Caco-2 (cell line): Measurements from ENCODE around the gene LRIG1. TPM values are rescaled to one million over a fixed set of nuclear protein-coding genes. Genes with fewer than 3 reads are reported as not detected.

Experiments
- BruUV-seq: library from RNA; stranded (reverse); fragments of 400-500 nt; replicated peaks from 2 replicates; lab custom pipeline; 2021; lab: Mats Ljungman, UMichigan
- CTCF ChIA-PET: fragments of 300-600 bp; sonication (Branson Sonifier 250); formaldehyde crosslinking; loops from one replicate; lab custom pipeline; 2022; ENCODE audit warnings: antibody characterized with exemption; lab: Charles Lee
- POLR2A ChIA-PET: fragments of 300-600 bp; sonication (Branson Sonifier 250); formaldehyde crosslinking; loops from one replicate; lab custom pipeline; 2022; ENCODE audit warnings: antibody characterized with exemption; lab: Charles Lee
- DNase-seq, 2 experiments: peaks; one replicate each; pipeline versions ENCODE4 v3.0.0 to v3.0.0-alpha.2; 2020 to 2022
- H3K27me3 ChIP-seq: replicated peaks from 2 replicates; pipeline ENCODE4 v1.6.0; 2011; ENCODE audit warnings: low read length; ENCODE audit not compliant: control insufficient read depth, insufficient read depth
- H3K36me3 ChIP-seq: 2 replicates; pipeline ENCODE4 v1.5.1; 2011; ENCODE audit warnings: low read length; ENCODE audit not compliant: control insufficient read depth, insufficient read depth
- H3K4me1 ChIP-seq: fragments of 250-450 bp; sonication (Bioruptor Pico); 2 replicates; pipeline ENCODE4 v1.5.1; 2020; ENCODE audit warnings: mild to moderate bottlenecking
- H3K4me3 ChIP-seq: 2 replicates; pipeline ENCODE4 v1.5.1; 2011; ENCODE audit warnings: low read depth, mild to moderate bottlenecking, control low read depth, low read length
- H3K9me3 ChIP-seq: fragments of 250-450 bp; sonication (Bioruptor Pico); 2 replicates; pipeline ENCODE4 v1.5.1; 2020; ENCODE audit warnings: mild to moderate bottlenecking, moderate library complexity
- H3K27ac Mint-ChIP-seq: one replicate; pipeline ENCODE4 v1.8.0; 2022; ENCODE audit warnings: mixed read lengths; ENCODE audit not compliant: unreplicated experiment
- H3K27me3 Mint-ChIP-seq: one replicate; pipeline ENCODE4 v1.8.0; 2022; ENCODE audit warnings: mixed read lengths; ENCODE audit not compliant: insufficient read depth, unreplicated experiment
- H3K36me3 Mint-ChIP-seq: one replicate; pipeline ENCODE4 v1.8.0; 2022; ENCODE audit warnings: mild to moderate bottlenecking, mixed read lengths; ENCODE audit not compliant: insufficient read depth, unreplicated experiment
- H3K4me1 Mint-ChIP-seq: one replicate; pipeline ENCODE4 v1.8.0; 2022; ENCODE audit warnings: low read depth, mixed read lengths; ENCODE audit not compliant: unreplicated experiment
- H3K4me3 Mint-ChIP-seq: one replicate; pipeline ENCODE4 v1.8.0; 2022; ENCODE audit warnings: mild to moderate bottlenecking, moderate library complexity, mixed read lengths; ENCODE audit not compliant: unreplicated experiment
- H3K9me3 Mint-ChIP-seq: one replicate; pipeline ENCODE4 v1.8.0; 2022; ENCODE audit warnings: mixed read lengths; ENCODE audit not compliant: unreplicated experiment
- intact Hi-C: fragments of 100-400 bp; cut with micrococcal nuclease; formaldehyde crosslinking; loops from one replicate; pipeline ENCODE4 v1.10.0; 2022; ENCODE audit not compliant: unreplicated experiment
- total RNA-seq: library from RNA; stranded (reverse); gene quantifications from 2 replicates; pipeline ENCODE4 v1.2.3, GENCODE V29; 2022
- TF ChIP-seq, protein P1 (sequence below), 2 experiments: fragments of 200-600 bp in 1 of 2; IDR thresholded peaks; 1 replicate in 1 of 2; 2 replicates in 1 of 2; pipeline versions ENCODE4 v1.5.1 to v1.8.0; 2011 to 2022; ENCODE audit warnings: antibody characterized with exemption in 1 of 2, control low read depth in 1 of 2, inconsistent platforms in 1 of 2, low read depth in 1 of 2, low read length in 1 of 2, mild to moderate bottlenecking in 1 of 2, moderate library complexity in 1 of 2; ENCODE audit not compliant: insufficient read depth in 1 of 2, severe bottlenecking in 1 of 2, unreplicated experiment in 1 of 2

Gene LRIG1
- total RNA-seq, 1 experiment from 2014 or later = 43.4 TPM

GRCh38 chr3:66411961-66412887, 88.6 kb downstream of the LRIG1 start:
- H3K27me3 Mint-ChIP-seq = no peaks in the 10 kb centered on the region
- DNase-seq = no peak
- H3K9me3 Mint-ChIP-seq = no peaks in the 10 kb centered on the region
- no peak overlapping the region for H3K4me3 Mint-ChIP-seq
- ChIA-PET POLR2A (no interaction called here), CTCF (no interaction called here)
- intact Hi-C loops = no loop called here
- Histone ChIP-seq H3K9me3 (no peaks in the 10 kb centered on the region), H3K4me3 (no peak overlapping the region), H3K4me1 (peaks cover 20% of the 10 kb centered on the region), H3K36me3 (peaks cover 3% of the 10 kb centered on the region; the same call in 1 of the 2 replicates), H3K27me3 (no peaks in the 10 kb centered on the region)
- H3K36me3 Mint-ChIP-seq = peaks cover 42% of the 10 kb centered on the region
- TF ChIP-seq, protein P1, sequence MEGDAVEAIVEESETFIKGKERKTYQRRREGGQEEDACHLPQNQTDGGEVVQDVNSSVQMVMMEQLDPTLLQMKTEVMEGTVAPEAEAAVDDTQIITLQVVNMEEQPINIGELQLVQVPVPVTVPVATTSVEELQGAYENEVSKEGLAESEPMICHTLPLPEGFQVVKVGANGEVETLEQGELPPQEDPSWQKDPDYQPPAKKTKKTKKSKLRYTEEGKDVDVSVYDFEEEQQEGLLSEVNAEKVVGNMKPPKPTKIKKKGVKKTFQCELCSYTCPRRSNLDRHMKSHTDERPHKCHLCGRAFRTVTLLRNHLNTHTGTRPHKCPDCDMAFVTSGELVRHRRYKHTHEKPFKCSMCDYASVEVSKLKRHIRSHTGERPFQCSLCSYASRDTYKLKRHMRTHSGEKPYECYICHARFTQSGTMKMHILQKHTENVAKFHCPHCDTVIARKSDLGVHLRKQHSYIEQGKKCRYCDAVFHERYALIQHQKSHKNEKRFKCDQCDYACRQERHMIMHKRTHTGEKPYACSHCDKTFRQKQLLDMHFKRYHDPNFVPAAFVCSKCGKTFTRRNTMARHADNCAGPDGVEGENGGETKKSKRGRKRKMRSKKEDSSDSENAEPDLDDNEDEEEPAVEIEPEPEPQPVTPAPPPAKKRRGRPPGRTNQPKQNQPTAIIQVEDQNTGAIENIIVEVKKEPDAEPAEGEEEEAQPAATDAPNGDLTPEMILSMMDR (IDR thresholded peaks at IDR 0.05; ENCODE audit: insufficient read depth in 1 of 2, low read depth in 1 of 2, low read length in 1 of 2, severe bottlenecking in 1 of 2, unreplicated experiment in 1 of 2) = no peak
- no peak overlapping the region for H3K27ac Mint-ChIP-seq
- BruUV-seq = no TSS peak
- peaks cover 28% of the 10 kb centered on the region for H3K4me1 Mint-ChIP-seq

- POLR2A ChIA-PET = no interaction called here
Measured at GRCh38 chr3:66411474-66411873, 89.3 kb downstream of the LRIG1 start.

GRCh38 chr3:66410976-66411375, 89.8 kb downstream of the LRIG1 start:
- ChIA-PET POLR2A (no interaction called here), CTCF (no interaction called here)
- intact Hi-C loops = no loop called here
- Histone ChIP-seq H3K4me3 (no peak overlapping the region), H3K36me3 (peaks cover 3% of the 10 kb centered on the region; the same call in 1 of the 2 replicates), H3K4me1 (peaks cover 7% of the 10 kb centered on the region), H3K27me3 (no peaks in the 10 kb centered on the region), H3K9me3 (no peaks in the 10 kb centered on the region)
- Mint-ChIP-seq H3K36me3 (peaks cover 41% of the 10 kb centered on the region), H3K27ac (no peak overlapping the region), H3K4me3 (no peak overlapping the region), H3K9me3 (no peaks in the 10 kb centered on the region), H3K4me1 (peaks cover 16% of the 10 kb centered on the region), H3K27me3 (no peaks in the 10 kb centered on the region)
- BruUV-seq = no TSS peak
- TF ChIP-seq, protein P1 (IDR thresholded peaks at IDR 0.05; ENCODE audit: insufficient read depth in 1 of 2, low read depth in 1 of 2, low read length in 1 of 2, severe bottlenecking in 1 of 2, unreplicated experiment in 1 of 2) = no peak
- no peak for DNase-seq

More at GRCh38 chr3:66411474-66411873, 89.3 kb downstream of the LRIG1 start:
- Mint-ChIP-seq H3K4me1 (peaks cover 21% of the 10 kb centered on the region), H3K27me3 (no peaks in the 10 kb centered on the region), H3K9me3 (no peaks in the 10 kb centered on the region), H3K36me3 (peaks cover 41% of the 10 kb centered on the region), H3K4me3 (no peak overlapping the region), H3K27ac (no peak overlapping the region)
- TF ChIP-seq, protein P1 (IDR thresholded peaks at IDR 0.05; ENCODE audit: insufficient read depth in 1 of 2, low read depth in 1 of 2, low read length in 1 of 2, severe bottlenecking in 1 of 2, unreplicated experiment in 1 of 2) = no peak
- Histone ChIP-seq H3K4me1 (peaks cover 12% of the 10 kb centered on the region), H3K4me3 (no peak overlapping the region), H3K9me3 (no peaks in the 10 kb centered on the region), H3K27me3 (no peaks in the 10 kb centered on the region), H3K36me3 (peaks cover 3% of the 10 kb centered on the region; the same call in 1 of the 2 replicates)
- DNase-seq = no peak
- CTCF ChIA-PET = no interaction called here
- intact Hi-C loops = no loop called here
- no TSS peak for BruUV-seq
